ENCODE results near the gene PSMD12. TPM values are rescaled to one million over a fixed set of nuclear protein-coding genes. Genes with fewer than 3 reads are reported as not detected.
A peak's percentile ranks its signal among the peaks of the same experiment; 100 is the strongest.

The PSMD12 gene
- total and polyA plus RNA-seq, 9 of the 15 experiments (the other 6 are each of a cell fraction or from before 2014, with no cell fraction given): 36.6 to 150 (median 65.5) TPM

DNA sequence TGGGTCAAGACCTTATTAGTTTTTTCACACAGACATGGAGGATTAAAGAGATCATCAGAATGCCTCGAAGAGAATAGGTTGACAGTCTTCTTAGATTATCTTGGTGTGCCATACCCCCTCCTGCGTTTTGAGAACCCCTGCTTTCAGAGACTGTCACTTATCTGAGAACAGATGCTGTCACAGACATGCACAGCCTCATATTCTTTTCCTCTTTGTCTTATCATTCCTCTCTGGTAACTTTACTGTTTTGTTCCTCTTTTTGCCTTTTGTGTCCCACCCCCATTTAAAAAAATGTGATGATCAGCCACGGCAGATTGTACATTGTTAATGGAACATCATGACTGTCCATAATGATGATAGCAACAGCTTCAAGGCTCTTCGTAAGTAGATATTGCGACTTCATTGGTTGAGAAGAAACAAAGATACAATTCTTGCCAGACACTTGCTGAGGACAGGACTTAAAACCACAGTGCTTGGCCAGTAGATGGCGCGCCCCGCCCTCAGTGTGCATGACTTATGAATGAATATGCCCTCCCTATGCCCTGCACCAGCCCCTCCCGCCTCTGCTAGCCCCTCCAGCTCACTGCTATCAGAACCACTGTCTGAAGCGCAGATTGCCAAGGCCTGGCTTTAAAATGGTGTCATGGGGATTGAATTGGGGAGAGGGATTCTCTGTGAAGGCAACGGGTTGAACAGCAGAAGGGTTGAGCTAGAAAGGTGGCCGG lies 8.1 kb upstream of the PSMD12 start (continued):
- TF ChIP-seq, protein P1, sequence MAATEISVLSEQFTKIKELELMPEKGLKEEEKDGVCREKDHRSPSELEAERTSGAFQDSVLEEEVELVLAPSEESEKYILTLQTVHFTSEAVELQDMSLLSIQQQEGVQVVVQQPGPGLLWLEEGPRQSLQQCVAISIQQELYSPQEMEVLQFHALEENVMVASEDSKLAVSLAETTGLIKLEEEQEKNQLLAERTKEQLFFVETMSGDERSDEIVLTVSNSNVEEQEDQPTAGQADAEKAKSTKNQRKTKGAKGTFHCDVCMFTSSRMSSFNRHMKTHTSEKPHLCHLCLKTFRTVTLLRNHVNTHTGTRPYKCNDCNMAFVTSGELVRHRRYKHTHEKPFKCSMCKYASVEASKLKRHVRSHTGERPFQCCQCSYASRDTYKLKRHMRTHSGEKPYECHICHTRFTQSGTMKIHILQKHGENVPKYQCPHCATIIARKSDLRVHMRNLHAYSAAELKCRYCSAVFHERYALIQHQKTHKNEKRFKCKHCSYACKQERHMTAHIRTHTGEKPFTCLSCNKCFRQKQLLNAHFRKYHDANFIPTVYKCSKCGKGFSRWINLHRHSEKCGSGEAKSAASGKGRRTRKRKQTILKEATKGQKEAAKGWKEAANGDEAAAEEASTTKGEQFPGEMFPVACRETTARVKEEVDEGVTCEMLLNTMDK (IDR thresholded peaks at IDR 0.05; ENCODE audit: borderline replicate concordance, insufficient read depth, low read depth, low read length, poor library complexity, severe bottlenecking): peak; percentile 56
- TF ChIP-seq ZNF778 (CRISPR knock-in tag; IDR thresholded peaks at IDR 0.05): no peak
- TF ChIP-seq CLOCK (CRISPR knock-in tag; IDR thresholded peaks at IDR 0.05; ENCODE audit: borderline replicate concordance): no peak
- TF ChIP-seq NR3C1 (CRISPR knock-in tag; IDR thresholded peaks at IDR 0.05): no peak
- TF ChIP-seq ARNT (IDR thresholded peaks at IDR 0.05): peak; percentile 62 to 79; a peak in 1 of 4 replicates
- TF ChIP-seq ZNF175 (CRISPR knock-in tag; IDR thresholded peaks at IDR 0.05; ENCODE audit: low read depth): no peak
- TF ChIP-seq STAT5A (IDR thresholded peaks at IDR 0.05; ENCODE audit: borderline replicate concordance, low read length): peak; percentile 82
- TF ChIP-seq KDM5B (IDR thresholded peaks at IDR 0.05; ENCODE audit: insufficient replicate concordance, low read depth, low read length): no peak
- no peak for TF ChIP-seq IRF2 (CRISPR knock-in tag; IDR thresholded peaks at IDR 0.05)
- no peak for TF ChIP-seq CAMTA2 (CRISPR knock-in tag; conservative IDR thresholded peaks at IDR 0.05)
- TF ChIP-seq HSF4 (CRISPR knock-in tag; IDR thresholded peaks at IDR 0.05; ENCODE audit: borderline replicate concordance): no peak
- TF ChIP-seq AFF4 (CRISPR knock-in tag; IDR thresholded peaks at IDR 0.05): no peak

Measured in K562 (cell line).